ENCODE data around the gene ATP2B2.

Gene ATP2B2

GRCh38 chr3:10319804-10320203 is 185.6 kb downstream of the ATP2B2 start:
- Histone ChIP-seq H3K36me3 (peaks cover 38 to 45% (median 44%) of the 10 kb centered on the region in 11 experiments), H3K4me2 (peak overlapping the region; percentile 80 to 99 (median 97)), H3K27ac (peak overlapping the region; percentile 84 to 93 (median 91); a peak in 17 of 22 replicates), H3K27me3 (no peaks in the 10 kb centered on the region), H3K9me3 (replicated peaks in 1 of 11) (no peaks in the 10 kb centered on the region), H3K4me1 (peaks cover 18 to 35% (median 31%) of the 10 kb centered on the region in 10 experiments), H3K4me3 (peak overlapping the region; percentile 81 to 100 (median 96)), H3K9ac (peak overlapping the region; percentile 89 to 98 (median 96)), H4K20me1 (peaks cover 8 to 51% (median 42%) of the 10 kb centered on the region in 11 experiments; a peak in 20 of 22 replicates)
- TF ChIP-seq Cebpa-rat (IDR thresholded peaks at IDR 0.05), result no peak

- Histone ChIP-seq H3K36me3 (peaks cover 44 to 51% (median 49%) of the 10 kb centered on the region in 11 experiments), H3K9me3 (replicated peaks in 1 of 11) (no peaks in the 10 kb centered on the region), H3K27ac (no peak overlapping the region), H3K9ac (peak overlapping the region; percentile 12 to 69 (median 54); a peak in 18 of 22 replicates), H3K27me3 (no peaks in the 10 kb centered on the region), H3K4me2 (peak overlapping the region; percentile 59 to 99 (median 79)), H4K20me1 (peaks cover 9 to 56% (median 48%) of the 10 kb centered on the region in 11 experiments; a peak in 20 of 22 replicates), H3K4me1 (peaks cover 18 to 35% (median 31%) of the 10 kb centered on the region in 10 experiments), H3K4me3 (peak overlapping the region in 9 of 10 experiments; percentile 15 to 52 (median 45); a peak in 14 of 20 replicates)
- TF ChIP-seq Cebpa-rat (IDR thresholded peaks at IDR 0.05), result no peak
These were observed 186.1 kb downstream of the ATP2B2 start for GRCh38 chr3:10319251-10319650.

- Histone ChIP-seq H3K9me3 (replicated peaks in 1 of 11) (no peaks in the 10 kb centered on the region), H3K27ac (no peak overlapping the region), H3K9ac (peak overlapping the region in 3 of 11 experiments; percentile 54 to 69 (median 59); a peak in 6 of 22 replicates), H3K27me3 (no peaks in the 10 kb centered on the region), H3K4me2 (peak overlapping the region in 7 of 11 experiments; percentile 59 to 99 (median 83); a peak in 8 of 22 replicates), H3K36me3 (peaks cover 57 to 64% (median 62%) of the 10 kb centered on the region in 11 experiments), H3K4me3 (no peak overlapping the region), H3K4me1 (peaks cover 18 to 35% (median 31%) of the 10 kb centered on the region in 10 experiments), H4K20me1 (peaks cover 9 to 69% (median 60%) of the 10 kb centered on the region in 11 experiments; a peak in 20 of 22 replicates)
- no peak for TF ChIP-seq Cebpa-rat (IDR thresholded peaks at IDR 0.05)
These were observed 187.4 kb downstream of the ATP2B2 start for GRCh38 chr3:10317961-10318350.

GRCh38 chr3:10317311-10317960 is 187.9 kb downstream of the ATP2B2 start:
- peaks cover 62 to 69% (median 68%) of the 10 kb centered on the region in 11 experiments for H3K36me3 ChIP-seq
- H3K4me3 ChIP-seq, result no peak overlapping the region
- peak overlapping the region in 2 of 11 experiments; percentile 7 to 54; a peak in 2 of 22 replicates for H3K9ac ChIP-seq
- peaks cover 9 to 74% (median 65%) of the 10 kb centered on the region in 11 experiments; a peak in 20 of 22 replicates for H4K20me1 ChIP-seq
- H3K4me1 ChIP-seq, result peaks cover 18 to 35% (median 31%) of the 10 kb centered on the region in 10 experiments
- TF ChIP-seq Cebpa-rat (IDR thresholded peaks at IDR 0.05), result no peak
- H3K27ac ChIP-seq, result no peak overlapping the region
- H3K9me3 ChIP-seq (replicated peaks in 1 of 11), result no peaks in the 10 kb centered on the region
- no peak overlapping the region for H3K4me2 ChIP-seq
- H3K27me3 ChIP-seq, result no peaks in the 10 kb centered on the region

- peaks cover 9 to 86% (median 81%) of the 10 kb centered on the region in 11 experiments; a peak in 20 of 22 replicates for H4K20me1 ChIP-seq
- no peaks in the 10 kb centered on the region for H3K9me3 ChIP-seq (replicated peaks in 1 of 11)
- H3K4me2 ChIP-seq, result no peak overlapping the region
- H3K36me3 ChIP-seq, result peaks cover 78 to 85% (median 83%) of the 10 kb centered on the region in 11 experiments
- H3K27ac ChIP-seq, result no peak overlapping the region
- TF ChIP-seq Cebpa-rat (IDR thresholded peaks at IDR 0.05), result no peak
- peaks cover 13 to 22% (median 19%) of the 10 kb centered on the region in 10 experiments for H3K4me1 ChIP-seq
- H3K9ac ChIP-seq, result no peak overlapping the region
- H3K4me3 ChIP-seq, result no peak overlapping the region
- no peaks in the 10 kb centered on the region for H3K27me3 ChIP-seq
These were observed 189.5 kb downstream of the ATP2B2 start for GRCh38 chr3:10315771-10316344.

GRCh38 chr3:10315101-10315500 is 190.3 kb downstream of the ATP2B2 start:
- H3K27me3 ChIP-seq, result no peaks in the 10 kb centered on the region
- H3K9ac ChIP-seq, result no peak overlapping the region
- H3K4me2 ChIP-seq, result no peak overlapping the region
- H3K4me1 ChIP-seq, result peaks cover 14 to 26% (median 22%) of the 10 kb centered on the region in 10 experiments
- TF ChIP-seq Cebpa-rat (IDR thresholded peaks at IDR 0.05), result no peak
- H3K9me3 ChIP-seq (replicated peaks in 1 of 11), result no peaks in the 10 kb centered on the region
- H3K27ac ChIP-seq, result no peak overlapping the region
- peaks cover 15 to 90% (median 84%) of the 10 kb centered on the region in 11 experiments; a peak in 21 of 22 replicates for H4K20me1 ChIP-seq
- H3K36me3 ChIP-seq, result peaks cover 85 to 92% (median 90%) of the 10 kb centered on the region in 11 experiments
- H3K4me3 ChIP-seq, result no peak overlapping the region

- peaks cover 97 to 100% (median 98%) of the 10 kb centered on the region in 11 experiments for H3K36me3 ChIP-seq
These were observed 192.5 kb downstream of the ATP2B2 start for GRCh38 chr3:10312861-10313260.

GRCh38 chr3:10312391-10312790 is 193.0 kb downstream of the ATP2B2 start:
- Histone ChIP-seq H3K9ac (no peak overlapping the region), H3K4me2 (no peak overlapping the region), H3K9me3 (replicated peaks in 1 of 11) (no peaks in the 10 kb centered on the region), H3K4me1 (peaks cover 7 to 22% (median 17%) of the 10 kb centered on the region in 10 experiments), H4K20me1 (peaks cover 6 to 77% (median 66%) of the 10 kb centered on the region in 11 experiments; a peak in 19 of 22 replicates), H3K27me3 (no peaks in the 10 kb centered on the region), H3K27ac (no peak overlapping the region), H3K36me3 (peaks cover 97 to 100% (median 98%) of the 10 kb centered on the region in 11 experiments), H3K4me3 (no peak overlapping the region)
- TF ChIP-seq Cebpa-rat (IDR thresholded peaks at IDR 0.05), result no peak

More at GRCh38 chr3:10312861-10313260, 192.5 kb downstream of the ATP2B2 start:
- Histone ChIP-seq H3K4me2 (no peak overlapping the region), H3K9ac (no peak overlapping the region), H3K9me3 (replicated peaks in 1 of 11) (no peaks in the 10 kb centered on the region), H3K27ac (no peak overlapping the region), H3K4me3 (no peak overlapping the region), H3K4me1 (peaks cover 9 to 23% (median 17%) of the 10 kb centered on the region in 10 experiments), H3K27me3 (no peaks in the 10 kb centered on the region), H4K20me1 (peaks cover 7 to 79% (median 70%) of the 10 kb centered on the region in 11 experiments; a peak in 20 of 22 replicates)
- no peak for TF ChIP-seq Cebpa-rat (IDR thresholded peaks at IDR 0.05)

GRCh38 chr3:10311710-10312109 is 193.7 kb downstream of the ATP2B2 start:
- Histone ChIP-seq H3K4me3 (no peak overlapping the region), H3K27ac (no peak overlapping the region), H3K36me3 (peaks cover 97 to 100% (median 98%) of the 10 kb centered on the region in 11 experiments), H3K27me3 (no peaks in the 10 kb centered on the region), H3K9ac (no peak overlapping the region), H3K4me1 (peaks cover 7 to 22% (median 17%) of the 10 kb centered on the region in 10 experiments), H3K4me2 (no peak overlapping the region), H3K9me3 (replicated peaks in 1 of 11) (no peaks in the 10 kb centered on the region), H4K20me1 (peaks cover 6 to 74% (median 59%) of the 10 kb centered on the region in 11 experiments; a peak in 19 of 22 replicates)
- no peak for TF ChIP-seq Cebpa-rat (IDR thresholded peaks at IDR 0.05)

All from BLaER1 treated with 17β-estradiol and CSF1 and Interleukin-3, amounts not matched to agents 10 nM and 100 nM (cell line).